Heart left ventricle (tissue), 16 donors: ENCODE data around the gene KRTAP3-1. TPM values are rescaled to one million over a fixed set of nuclear protein-coding genes. Genes with fewer than 3 reads are reported as not detected.

Experiments used
- ATAC-seq, 4 donors: fragments of 200-7000 bp; cut with Tn5 transposase; one replicate each; pipeline ENCODE4 v1.9.1; 2020 to 2022; ENCODE audit warnings: moderate library complexity in 4 of 4, mild to moderate bottlenecking in 3 of 4, moderate number of reproducible peaks in 1 of 4
- DNase-seq, 5 donors: peaks; one replicate each; pipeline ENCODE4 v3.0.0-alpha.2; 2020
- H3K27ac ChIP-seq, 12 donors: fragments of 200-600 bp; sonication (generic) in 4 of 12; one replicate each; pipeline versions ENCODE4 v1.5.0 to v1.8.0; 2016 to 2022; ENCODE audit warnings: mild to moderate bottlenecking in 2 of 12
- H3K27me3 ChIP-seq, 9 donors: fragments of 200-600 bp; sonication (generic) in 2 of 9; one replicate each; pipeline versions ENCODE4 v1.5.1 to v1.8.0; 2016 to 2022; ENCODE audit warnings: mild to moderate bottlenecking in 3 of 9
- H3K36me3 ChIP-seq, 9 donors: fragments of 200-600 bp; sonication (generic) in 2 of 9; one replicate each; pipeline versions ENCODE4 v1.5.0 to v1.8.0; 2018 to 2022; ENCODE audit warnings: mild to moderate bottlenecking in 2 of 9
- H3K4me1 ChIP-seq, 12 donors: fragments of 200-600 bp; sonication (generic) in 4 of 12; one replicate each; pipeline versions ENCODE4 v1.5.0 to v1.8.0; 2016 to 2022; ENCODE audit warnings: mild to moderate bottlenecking in 3 of 12
- H3K4me3 ChIP-seq, 12 donors: fragments of 200-600 bp; sonication (generic) in 4 of 12; one replicate each; pipeline versions ENCODE4 v1.5.0 to v1.8.0; 2017 to 2022; ENCODE audit warnings: mild to moderate bottlenecking in 9 of 12, moderate library complexity in 4 of 12
- H3K9me3 ChIP-seq, 12 donors: fragments of 200-600 bp; sonication (generic) in 4 of 12; one replicate each; pipeline versions ENCODE4 v1.5.0 to v1.8.0; 2016 to 2022; ENCODE audit warnings: mild to moderate bottlenecking in 1 of 12
- CTCF ChIP-seq, 12 donors: fragments of 200-600 bp; sonication (generic) in 4 of 12; IDR thresholded peaks; one replicate each; pipeline versions ENCODE4 v1.5.0 to v1.8.0; 2018 to 2022; ENCODE audit warnings: antibody characterized with exemption in 12 of 12, mild to moderate bottlenecking in 5 of 12
- POLR2A ChIP-seq, 2 donors: fragments of 450-650 bp; IDR thresholded peaks; one replicate each; pipeline ENCODE4 v1.6.1; 2017; ENCODE audit warnings: antibody characterized with exemption in 2 of 2, mild to moderate bottlenecking in 2 of 2, moderate library complexity in 2 of 2
- WGBS, 4 donors: extraction: QIAGEN DNeasy Blood & Tissue Kit in 2 of 4; methylation state at CpG; one replicate each; pipeline versions ENCODE4 v1.1.5 to v1.1.7; 2013 to 2018; 5-methylcytosine and 5-hydroxymethylcytosine counted together
- intact Hi-C, 10 donors: fragments of 100-400 bp; cut with DNase I; formaldehyde crosslinking; loops; one replicate each; pipeline versions ENCODE4 v1.11.1 to v1.14.2; 2022
- polyA plus RNA-seq, 2 donors: library from polyadenylated mRNA; stranded (reverse); fragments of 200-250 nt; gene quantifications; one replicate each; pipeline ENCODE4 v1.2.3, GENCODE V29; 2013
- total RNA-seq, 9 donors: library from RNA; depleted of rRNA in 2 of 9; stranded (reverse); fragments of >200 nt in 2 of 9; fragmentation: NEBNext Ultra II Directional in 3 of 9; extraction: Animal tissue kit (Norgen Biotek cat#: 25700) in 3 of 9; gene quantifications; one replicate each; pipeline versions ENCODE4 v1.1.0 to v1.2.4, GENCODE V29; 2016 to 2023
- donor health status: ischemic (EF 13 %, LVEDD 7.1; RV severe dilation, severe dysfunction).
- donor health status: healthy with polysubstance abuse.
- donor health status: DM: no; HTN: yes; CAD: no.
- donor health status: DM: no; HTN: no; CAD: no.
- donor health status: ischemic (EF 25% LVEDD 6.9; RV normal size, moderate dysfunction).
- donor health status: ischemic (EF 25% LVEDD 5.7; RV mildly dilated, moderate dysfunction).
- donor health status: healthy.
- donor health status: DM: yes; HTN: yes; CAD: no.
- donor health status: ischemic (EF 35%, LVEDD 5.7; RV mildly dilated, moderate dysfunction).
- donor health status: nonischemic (EF 11% LVEDD 7.7; RV severe dilation, severe dysfunction).
- donor health status: DM: yes; HTN: yes; CAD: no.
- donor health status: PGD.
- donor health status: ischemic (EF 29% LVEDD 5.4; RV normal size, mild dysfunction).
- donor health status: nonischemic (EF 23%, LVEDD 6.1; RV moderate dilation, normal function).

Gene KRTAP3-1
- total and polyA plus RNA-seq, 11 donors, result not detected

GRCh38 chr17:41026715-41027471 lies 18.0 kb upstream of the KRTAP3-1 start, which contains the start of gene KRTAP1-5:
KRTAP1-5 (minus strand) TSS chr17:41027208; CDS start chr17:41027155, 53 bp downstream.
- intact Hi-C loops, result no loop called here
- TF ChIP-seq POLR2A (IDR thresholded peaks at IDR 0.05) (no peak), CTCF (IDR thresholded peaks at IDR 0.05) (no peak)
- ATAC-seq (no peak), DNase-seq (peak in 1 of 5 donors; percentile 51)
- peaks cover 0 to 3% (median 0%) of the 10 kb centered on the region in 12 donors for H3K9me3 ChIP-seq
- H3K27ac ChIP-seq, result no peak within 1 kb of the TSS
- H3K36me3 ChIP-seq, result no peaks in the 10 kb centered on the region
- H3K4me1 ChIP-seq, result no peaks in the 10 kb centered on the region
- 72 to 77% (median 76%) methylated on average over 7 to 9 of the region's 9 CpGs for WGBS, 4 donors
- H3K4me3 ChIP-seq, result no peak within 1 kb of the TSS
- peaks cover 0 to 23% (median 7%) of the 10 kb centered on the region in 9 donors for H3K27me3 ChIP-seq

GRCh38 chr17:41024697-41025096 lies 15.8 kb upstream of the KRTAP3-1 start:
- no peak overlapping the region for H3K27ac ChIP-seq
- no peaks in the 10 kb centered on the region for H3K36me3 ChIP-seq
- ATAC-seq (no peak), DNase-seq (no peak)
- intact Hi-C loops, result no loop called here
- no peaks in the 10 kb centered on the region for H3K4me1 ChIP-seq
- no peak for TF ChIP-seq CTCF (IDR thresholded peaks at IDR 0.05)
- no peak for TF ChIP-seq POLR2A (IDR thresholded peaks at IDR 0.05)
- WGBS, 4 donors, result 64 to 82% (median 74%) methylated on average over 3 of the region's 3 CpGs
- peaks cover 0 to 20% (median 7%) of the 10 kb centered on the region in 9 donors for H3K27me3 ChIP-seq
- peaks cover 0 to 10% (median 0%) of the 10 kb centered on the region in 12 donors for H3K9me3 ChIP-seq
- no peak overlapping the region for H3K4me3 ChIP-seq

GRCh38 chr17:41020336-41020735 lies 11.4 kb upstream of the KRTAP3-1 start:
- intact Hi-C loops, result no loop called here
- Histone ChIP-seq H3K27me3 (no peaks in the 10 kb centered on the region), H3K4me3 (no peak overlapping the region), H3K36me3 (no peaks in the 10 kb centered on the region), H3K9me3 (peaks cover 0 to 10% (median 0%) of the 10 kb centered on the region in 12 donors), H3K4me1 (no peaks in the 10 kb centered on the region), H3K27ac (no peak overlapping the region)
- DNase-seq (no peak), ATAC-seq (no peak)
- no peak for TF ChIP-seq POLR2A (IDR thresholded peaks at IDR 0.05)

GRCh38 chr17:41019415-41019814 lies 10.5 kb upstream of the KRTAP3-1 start:
- no peak overlapping the region for H3K27ac ChIP-seq
- no peak for ATAC-seq
- no peak overlapping the region for H3K4me3 ChIP-seq
- DNase-seq, result no peak
- peaks cover 0 to 2% (median 0%) of the 10 kb centered on the region in 12 donors for H3K4me1 ChIP-seq
- TF ChIP-seq POLR2A (IDR thresholded peaks at IDR 0.05) (no peak), CTCF (IDR thresholded peaks at IDR 0.05) (no peak)
- intact Hi-C loops, result no loop called here
- peaks cover 0 to 10% (median 0%) of the 10 kb centered on the region in 12 donors for H3K9me3 ChIP-seq
- 91 to 96% (median 93%) methylated on average over 2 to 3 of the region's 3 CpGs for WGBS, 4 donors
- no peaks in the 10 kb centered on the region for H3K36me3 ChIP-seq
- H3K27me3 ChIP-seq, result peaks cover 0 to 4% (median 0%) of the 10 kb centered on the region in 9 donors
